ENCODE data around the gene COG2.

COG2 gene

GRCh38 chr1:230641900-230642262, 400 bp upstream of the COG2 start:
- no peak for TF ChIP-seq CTCF (IDR thresholded peaks at IDR 0.05)

- TF ChIP-seq CTCF (IDR thresholded peaks at IDR 0.05): no peak
Measured at GRCh38 chr1:230643908-230644307, 1.6 kb downstream of the COG2 start.

- TF ChIP-seq CTCF (IDR thresholded peaks at IDR 0.05): no peak
Measured at GRCh38 chr1:230646710-230647302, 4.5 kb downstream of the COG2 start.

GRCh38 chr1:230647321-230647720, 5.0 kb downstream of the COG2 start:
- no peak for TF ChIP-seq CTCF (IDR thresholded peaks at IDR 0.05)

GRCh38 chr1:230648114-230648513, 5.8 kb downstream of the COG2 start:
- TF ChIP-seq CTCF (IDR thresholded peaks at IDR 0.05): no peak

- no peak for TF ChIP-seq CTCF (IDR thresholded peaks at IDR 0.05)
Measured at GRCh38 chr1:230650300-230650699, 8.0 kb downstream of the COG2 start.

- no peak for TF ChIP-seq CTCF (IDR thresholded peaks at IDR 0.05)
Measured at GRCh38 chr1:230651235-230651634, 9.0 kb downstream of the COG2 start.

GRCh38 chr1:230658691-230659090, 16.4 kb downstream of the COG2 start:
- TF ChIP-seq CTCF (IDR thresholded peaks at IDR 0.05): no peak
